PC-3 (cell line): ENCODE results near the gene SEMA3A. TPM values are rescaled to one million over a fixed set of nuclear protein-coding genes. Genes with fewer than 3 reads are reported as not detected.

Experiments
- ATAC-seq: fragments of 200-7000 bp; cut with Tn5 transposase; 2 replicates; pipeline ENCODE4 v1.9.1; 2020; ENCODE audit warnings: mild to moderate bottlenecking, moderate library complexity
- BruUV-seq: library from RNA; stranded (reverse); fragments of 400-500 nt; replicated peaks from 2 replicates; lab custom pipeline; 2021; lab: Mats Ljungman, UMichigan
- CTCF ChIA-PET: fragments of 300-600 bp; sonication (Branson Sonifier 250); formaldehyde crosslinking; loops from one replicate; lab custom pipeline; 2022; ENCODE audit warnings: antibody characterized with exemption; lab: Charles Lee
- POLR2A ChIA-PET: fragments of 300-600 bp; sonication (Branson Sonifier 250); formaldehyde crosslinking; loops from one replicate; lab custom pipeline; 2022; ENCODE audit warnings: antibody characterized with exemption; ENCODE audit not compliant: unreplicated experiment; lab: Charles Lee
- DNase-seq: peaks from one replicate; pipeline ENCODE4 v3.0.0-alpha.2; 2015
- H2AFZ ChIP-seq: fragments of 300-600 bp; sonication (generic); 2 replicates; pipeline ENCODE4 v1.6.0; 2016; ENCODE audit warnings: antibody characterized with exemption, low read length
- H3F3A ChIP-seq: fragments of 300-600 bp; sonication (generic); one replicate; pipeline ENCODE4 v1.6.0; 2017; ENCODE audit warnings: antibody characterized with exemption, low read length, control low read depth, mild to moderate bottlenecking; ENCODE audit not compliant: unreplicated experiment
- H3K27ac ChIP-seq: fragments of 300-600 bp; sonication (generic); 2 replicates; pipeline ENCODE4 v1.5.1; 2016; ENCODE audit warnings: mild to moderate bottlenecking, low read length
- H3K27me3 ChIP-seq: fragments of 300-600 bp; sonication (generic); 2 replicates; pipeline ENCODE4 v1.6.1; 2016; ENCODE audit warnings: low read length, mixed read lengths
- H3K36me3 ChIP-seq: fragments of 300-600 bp; sonication (generic); 2 replicates; pipeline ENCODE4 v1.6.1; 2016; ENCODE audit warnings: low read depth, mixed run types, low read length, mixed read lengths
- H3K4me1 ChIP-seq: fragments of 300-600 bp; sonication (generic); 2 replicates; pipeline ENCODE4 v1.5.1; 2016; ENCODE audit warnings: low read length; ENCODE audit not compliant: insufficient read depth
- H3K4me2 ChIP-seq: fragments of 300-600 bp; sonication (generic); 2 replicates; pipeline ENCODE4 v1.6.0; 2016; ENCODE audit warnings: low read length
- H3K4me3 ChIP-seq: fragments of 300-600 bp; sonication (generic); 2 replicates; pipeline ENCODE4 v1.5.1; 2016; ENCODE audit warnings: mild to moderate bottlenecking, low read length, mixed read lengths
- H3K79me2 ChIP-seq: fragments of 300-600 bp; sonication (generic); 2 replicates; pipeline ENCODE4 v1.6.1; 2017; ENCODE audit warnings: low read length, mixed read lengths
- H3K9ac ChIP-seq: fragments of 300-600 bp; sonication (generic); 2 replicates; pipeline ENCODE4 v1.6.0; 2016; ENCODE audit warnings: mild to moderate bottlenecking, low read length
- H3K9me2 ChIP-seq: fragments of 300-600 bp; sonication (generic); replicated peaks from 2 replicates; pipeline ENCODE4 v1.6.1; 2016; ENCODE audit warnings: mixed run types, low read length, mixed read lengths
- H3K9me3 ChIP-seq: fragments of 300-600 bp; sonication (generic); 2 replicates; pipeline ENCODE4 v1.6.1; 2016; ENCODE audit warnings: low read length, mixed read lengths
- H4K20me1 ChIP-seq: fragments of 300-600 bp; sonication (generic); 2 replicates; pipeline ENCODE4 v1.6.1; 2016; ENCODE audit warnings: low read length, mixed read lengths
- EZH2 ChIP-seq: fragments of 300-600 bp; sonication (generic); IDR thresholded peaks from one replicate; pipeline ENCODE4 v1.6.1; 2017; ENCODE audit warnings: antibody characterized with exemption, mild to moderate bottlenecking, low read length; ENCODE audit not compliant: unreplicated experiment
- EZH2phosphoT487 ChIP-seq: fragments of 300-600 bp; sonication (generic); IDR thresholded peaks from 2 replicates; pipeline ENCODE4 v1.6.1; 2018; ENCODE audit warnings: mild to moderate bottlenecking, antibody characterized with exemption, low read length, borderline replicate concordance
- intact Hi-C: fragments of 100-400 bp; cut with micrococcal nuclease; formaldehyde crosslinking; loops from 2 replicates; pipeline ENCODE4 v1.9.0; 2023
- total RNA-seq: library from RNA; depleted of rRNA; stranded (reverse); fragments of >200 nt; gene quantifications from 2 replicates; pipeline ENCODE4 v1.2.3, GENCODE V29; 2014
- TF ChIP-seq, protein P1 (sequence below): fragments of 300-600 bp; sonication (generic); conservative IDR thresholded peaks from 2 replicates; pipeline ENCODE4 v1.5.1; 2017; ENCODE audit warnings: antibody characterized with exemption, low read depth, mild to moderate bottlenecking, low read length

Gene SEMA3A
- total RNA-seq, 1 experiment from 2014 or later = 16.9 TPM

- no peaks in the 10 kb centered on the region for H3K36me3 ChIP-seq
- no peak for ATAC-seq
- no peak for DNase-seq
- H3K9me3 ChIP-seq = no peaks in the 10 kb centered on the region
- H3K27me3 ChIP-seq = no peaks in the 10 kb centered on the region
- no peaks in the 10 kb centered on the region for H3K9me2 ChIP-seq
- peak overlapping the region; percentile 96 for H3K9ac ChIP-seq
- peak overlapping the region; percentile 62 for H2AFZ ChIP-seq
- TSS peak; percentile 24 for BruUV-seq
- no peaks in the 10 kb centered on the region for H4K20me1 ChIP-seq
- POLR2A ChIA-PET = interaction anchor here (0.5 to 0.7 kb wide), 3 partner anchors 170 to 688 kb away, joined by 3 to 13 read pairs (median 3); no protein-coding TSS in a partner anchor
- peaks cover 35% of the 10 kb centered on the region for H3K4me1 ChIP-seq
- CTCF ChIA-PET = interaction anchor here (0.6 kb wide), 1 partner anchor 674 kb away, joined by 7 read pairs; no protein-coding TSS in a partner anchor
- H3K4me3 ChIP-seq = peak overlapping the region; percentile 79
- TF ChIP-seq, protein P1, sequence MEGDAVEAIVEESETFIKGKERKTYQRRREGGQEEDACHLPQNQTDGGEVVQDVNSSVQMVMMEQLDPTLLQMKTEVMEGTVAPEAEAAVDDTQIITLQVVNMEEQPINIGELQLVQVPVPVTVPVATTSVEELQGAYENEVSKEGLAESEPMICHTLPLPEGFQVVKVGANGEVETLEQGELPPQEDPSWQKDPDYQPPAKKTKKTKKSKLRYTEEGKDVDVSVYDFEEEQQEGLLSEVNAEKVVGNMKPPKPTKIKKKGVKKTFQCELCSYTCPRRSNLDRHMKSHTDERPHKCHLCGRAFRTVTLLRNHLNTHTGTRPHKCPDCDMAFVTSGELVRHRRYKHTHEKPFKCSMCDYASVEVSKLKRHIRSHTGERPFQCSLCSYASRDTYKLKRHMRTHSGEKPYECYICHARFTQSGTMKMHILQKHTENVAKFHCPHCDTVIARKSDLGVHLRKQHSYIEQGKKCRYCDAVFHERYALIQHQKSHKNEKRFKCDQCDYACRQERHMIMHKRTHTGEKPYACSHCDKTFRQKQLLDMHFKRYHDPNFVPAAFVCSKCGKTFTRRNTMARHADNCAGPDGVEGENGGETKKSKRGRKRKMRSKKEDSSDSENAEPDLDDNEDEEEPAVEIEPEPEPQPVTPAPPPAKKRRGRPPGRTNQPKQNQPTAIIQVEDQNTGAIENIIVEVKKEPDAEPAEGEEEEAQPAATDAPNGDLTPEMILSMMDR = no peak
- TF ChIP-seq EZH2phosphoT487 (no peak), EZH2 (no peak)
- peaks cover 42% of the 10 kb centered on the region for H3K79me2 ChIP-seq
- H3F3A ChIP-seq = no peaks in the 10 kb centered on the region
- peak overlapping the region; percentile 94 for H3K27ac ChIP-seq
- intact Hi-C loops = loop anchor here (1.0 to 10.0 kb wide), 3 partner anchors 41 to 419 kb away; no protein-coding TSS in a partner anchor
- H3K4me2 ChIP-seq = peak overlapping the region; percentile 81
Observed at GRCh38 chr7:84195295-84196060, 889 bp upstream of the SEMA3A start.

GRCh38 chr7:84193747-84194146, 842 bp downstream of the SEMA3A start:
- H3K27me3 ChIP-seq = no peaks in the 10 kb centered on the region
- peak overlapping the region; percentile 94 for H3K27ac ChIP-seq
- ATAC-seq (no peak), DNase-seq (peak; percentile 28)
- intact Hi-C loops = loop anchor here (1.0 to 10.0 kb wide), 4 partner anchors 43 to 421 kb away; no protein-coding TSS in a partner anchor
- peak overlapping the region; percentile 81 for H3K4me2 ChIP-seq
- peak overlapping the region; percentile 79 for H3K4me3 ChIP-seq
- peak overlapping the region; percentile 96 for H3K9ac ChIP-seq
- no peaks in the 10 kb centered on the region for H4K20me1 ChIP-seq
- no peaks in the 10 kb centered on the region for H3K36me3 ChIP-seq
- TF ChIP-seq EZH2 = no peak
- no peak for TF ChIP-seq EZH2phosphoT487
- TF ChIP-seq, protein P1 = no peak
- peaks cover 57% of the 10 kb centered on the region for H3K79me2 ChIP-seq
- no peaks in the 10 kb centered on the region for H3K9me3 ChIP-seq
- H3F3A ChIP-seq = no peaks in the 10 kb centered on the region
- no peaks in the 10 kb centered on the region for H3K9me2 ChIP-seq
- H3K4me1 ChIP-seq = peaks cover 46% of the 10 kb centered on the region
- ChIA-PET POLR2A (no interaction called here), CTCF (no interaction called here)
- BruUV-seq = no TSS peak
- H2AFZ ChIP-seq = no peak overlapping the region

DNA sequence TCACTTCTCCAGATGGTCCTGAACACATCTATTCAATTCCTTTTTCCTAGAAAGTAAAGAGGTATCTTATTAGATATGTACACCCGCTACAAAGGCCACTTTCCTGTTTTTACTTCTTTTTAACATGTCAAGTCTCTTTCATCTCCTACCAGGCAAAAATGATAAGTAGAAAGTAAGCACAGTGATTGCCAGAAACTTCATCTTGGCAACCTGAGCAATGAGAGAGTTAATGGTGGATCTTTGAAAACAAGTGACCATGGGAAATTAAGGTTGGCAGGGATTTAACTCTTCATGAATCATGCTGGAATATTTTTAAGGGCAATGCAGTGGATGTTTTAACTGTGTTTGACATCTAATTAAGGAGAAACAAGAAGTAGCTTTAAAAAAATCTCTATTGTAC, 2.7 kb downstream of the SEMA3A start:
- Histone ChIP-seq H3K27ac (peak overlapping the region; percentile 94), H3K9me2 (no peaks in the 10 kb centered on the region), H3K9ac (peak overlapping the region; percentile 96), H3K4me2 (peak overlapping the region; percentile 81), H3K4me1 (peaks cover 63% of the 10 kb centered on the region), H3F3A (no peaks in the 10 kb centered on the region), H3K36me3 (no peaks in the 10 kb centered on the region), H2AFZ (no peak overlapping the region), H3K9me3 (no peaks in the 10 kb centered on the region), H3K27me3 (no peaks in the 10 kb centered on the region), H3K4me3 (peak overlapping the region; percentile 79), H3K79me2 (peaks cover 70% of the 10 kb centered on the region), H4K20me1 (no peaks in the 10 kb centered on the region)
- peak; percentile 38 for DNase-seq
- no peak for TF ChIP-seq EZH2phosphoT487
- no peak for TF ChIP-seq EZH2
- TF ChIP-seq, protein P1 = no peak
- ChIA-PET POLR2A (no interaction called here), CTCF (no interaction called here)
- BruUV-seq = no TSS peak
- intact Hi-C loops = loop anchor here (1.0 to 10.0 kb wide), 5 partner anchors 180 to 829 kb away; no protein-coding TSS in a partner anchor
- ATAC-seq = no peak
